CD4-positive, alpha-beta T cell treated with Interleukin-10 for 1 hour (primary cell): ENCODE measurements around the gene SENP1.

Experiments
- DNase-seq: peaks from one replicate; pipeline ENCODE4 v3.0.0-alpha.2; 2020

SENP1 gene

DNA sequence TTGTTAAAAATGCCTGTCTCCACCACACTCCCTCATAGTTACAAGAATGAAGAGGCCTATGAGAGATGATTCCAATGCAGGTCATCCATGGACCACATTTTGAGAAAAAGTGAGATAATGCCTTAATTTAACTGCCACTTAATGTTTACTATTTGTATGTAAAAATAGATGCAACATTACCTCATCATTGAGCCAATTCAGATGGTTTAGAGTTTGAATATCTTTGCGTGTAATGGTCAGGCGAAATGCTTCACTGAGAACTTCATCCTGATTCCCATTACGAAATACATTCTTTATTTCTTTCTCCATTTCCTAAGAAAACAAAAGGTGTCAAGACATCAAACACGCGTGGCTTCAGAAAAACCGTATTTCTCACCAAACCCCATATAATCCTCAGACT is 42.3 kb downstream of the SENP1 start:
- DNase-seq, result no peak

DNA sequence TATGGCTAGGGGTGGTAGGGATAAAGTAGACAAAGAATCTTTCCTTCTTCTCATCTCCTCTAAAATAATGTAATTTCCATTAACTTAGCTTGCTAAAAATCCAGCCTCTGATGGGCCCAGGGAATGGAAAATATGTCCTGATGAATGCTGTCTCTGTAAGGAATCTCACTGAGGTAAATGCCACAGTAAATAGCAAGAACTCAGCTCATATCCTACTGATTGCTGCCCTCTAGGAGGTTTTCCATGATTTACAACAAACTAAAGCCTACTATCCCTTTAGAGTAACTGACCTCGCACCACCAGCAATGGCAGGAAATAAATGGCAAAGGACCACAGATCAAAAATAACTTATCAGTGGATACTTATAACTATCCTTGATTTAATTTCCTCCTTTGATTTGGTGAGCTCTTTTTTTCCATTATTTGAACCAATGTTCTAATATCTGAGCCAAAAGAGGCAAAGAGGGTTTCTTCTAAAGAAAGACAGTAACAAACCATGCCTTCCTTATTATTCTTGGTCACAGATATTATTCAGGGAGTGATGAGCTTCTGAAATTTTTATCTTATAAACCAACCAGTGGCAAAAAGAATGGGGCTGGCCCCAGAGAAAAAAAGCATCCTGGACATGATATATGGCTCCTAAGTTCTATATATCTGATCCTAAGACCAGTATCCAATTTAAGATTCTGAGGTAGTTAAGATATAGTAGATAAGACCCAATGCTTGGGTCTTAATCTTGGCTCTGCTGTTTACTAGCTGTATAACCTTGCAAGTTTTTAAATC is 43.8 kb downstream of the SENP1 start:
- DNase-seq, result no peak

- no peak for DNase-seq
Measured at GRCh38 chr12:48060474-48060873, 45.4 kb downstream of the SENP1 start.

GRCh38 chr12:48058771-48059170 is 47.1 kb downstream of the SENP1 start:
- DNase-seq, result no peak

- no peak for DNase-seq
Measured at GRCh38 chr12:48054955-48055821, 50.7 kb downstream of the SENP1 start.

- DNase-seq, result no peak
Measured at GRCh38 chr12:48053883-48054282, 52.0 kb downstream of the SENP1 start.

DNA sequence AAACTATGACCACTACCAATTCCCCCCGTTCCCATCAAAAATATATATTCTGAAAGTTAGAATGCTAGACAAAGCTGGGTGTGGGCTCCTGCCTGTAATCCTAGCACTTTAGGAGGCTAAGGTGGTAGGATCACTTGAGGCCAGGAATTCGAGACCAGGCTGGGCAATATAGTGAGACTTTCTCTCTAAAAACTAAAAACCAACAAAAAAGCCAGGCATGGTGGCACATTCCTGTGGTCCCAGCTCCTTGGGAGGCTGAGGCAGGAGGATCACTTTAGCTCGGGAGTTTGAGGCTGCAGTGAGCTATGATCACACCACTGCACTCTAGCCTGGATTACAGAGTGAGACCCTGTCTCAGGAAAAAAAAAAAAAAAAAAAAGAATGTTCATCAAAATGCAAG is 52.8 kb downstream of the SENP1 start:
- no peak for DNase-seq

DNA sequence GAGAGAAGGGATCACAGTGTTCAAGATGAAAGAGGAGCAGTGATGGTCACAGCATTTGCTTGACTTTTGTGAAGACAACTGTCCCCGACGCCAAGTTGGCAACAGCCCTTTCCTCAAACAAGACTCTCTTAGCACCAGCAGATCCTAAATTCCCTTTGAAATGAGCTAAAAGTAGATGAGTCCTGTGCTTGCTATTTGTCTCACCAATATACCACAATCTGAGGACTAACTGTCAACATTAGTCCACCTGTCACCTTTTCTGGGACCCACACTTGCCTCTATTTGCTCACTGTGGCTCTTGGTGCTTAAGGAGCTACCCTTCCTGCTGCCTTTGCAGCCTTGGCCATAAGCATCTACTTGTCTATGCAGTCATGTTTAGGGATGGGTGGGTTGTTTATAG is 54.2 kb downstream of the SENP1 start:
- no peak for DNase-seq

DNA sequence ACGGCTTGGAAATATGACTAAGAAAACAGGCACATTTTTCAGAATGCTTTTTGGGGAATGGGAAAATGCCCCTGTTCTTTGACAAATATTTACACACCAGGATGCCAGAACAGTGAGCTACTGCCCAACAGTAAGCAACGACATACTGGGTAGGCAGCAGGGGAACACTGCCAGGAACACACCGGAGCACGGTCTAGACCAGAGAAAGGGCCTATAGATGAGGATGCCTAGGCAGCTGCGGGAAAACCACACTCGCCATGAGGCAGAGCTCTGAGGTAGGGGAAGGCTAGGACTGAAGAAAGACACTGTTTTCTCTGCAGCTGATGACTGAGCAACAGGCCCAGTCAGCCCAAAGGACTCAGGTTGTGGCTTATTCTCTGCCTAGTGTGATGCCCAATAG is 55.7 kb downstream of the SENP1 start:
- no peak for DNase-seq

DNA sequence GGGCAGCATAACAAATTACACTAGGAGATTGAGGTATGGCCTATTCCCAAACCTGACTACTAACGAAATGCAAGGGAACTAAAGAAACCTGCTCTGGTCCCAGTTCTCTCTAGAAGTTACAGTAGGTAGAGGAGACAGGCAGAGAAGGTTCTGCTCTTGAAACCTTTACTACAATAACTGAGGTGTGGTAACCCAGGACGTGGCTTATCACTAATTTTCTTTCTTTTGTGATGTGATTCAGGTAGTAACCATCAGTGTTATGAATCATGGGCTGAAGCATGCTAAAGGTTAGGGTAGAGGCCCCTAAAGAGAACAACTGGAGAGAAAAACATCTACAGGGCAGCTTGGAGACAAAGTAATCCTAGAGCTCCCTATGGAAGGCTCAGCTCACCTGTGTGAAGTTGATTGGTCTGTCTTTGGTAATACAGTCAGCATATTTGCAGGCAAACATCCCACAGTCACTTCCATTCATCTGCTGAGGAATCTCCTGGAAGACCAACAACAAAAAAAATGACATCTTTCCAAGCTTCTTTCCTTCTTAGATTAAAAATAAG is 59.8 kb downstream of the SENP1 start:
- DNase-seq, result no peak

- no peak for DNase-seq
Measured at GRCh38 chr12:48045061-48045846, 60.6 kb downstream of the SENP1 start.

DNA sequence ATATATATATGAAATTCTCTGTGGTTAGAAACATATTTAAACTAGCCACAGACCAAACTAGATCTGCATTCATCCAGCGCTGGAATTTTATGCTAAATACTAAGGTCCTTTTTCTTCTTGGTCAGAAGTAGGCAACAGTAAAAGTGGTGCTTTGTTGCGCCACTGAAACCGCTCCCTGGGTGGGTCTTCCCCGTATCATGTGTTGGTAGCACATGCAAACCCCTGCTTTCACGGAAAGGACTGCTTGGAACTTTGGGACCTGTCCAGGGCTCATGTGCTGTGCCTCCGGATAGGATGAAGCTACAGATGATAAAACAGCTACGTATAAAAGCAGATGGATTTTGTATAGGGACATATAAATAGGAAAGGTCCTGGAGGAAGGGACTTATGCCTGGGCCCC is 61.5 kb downstream of the SENP1 start:
- no peak for DNase-seq

DNA sequence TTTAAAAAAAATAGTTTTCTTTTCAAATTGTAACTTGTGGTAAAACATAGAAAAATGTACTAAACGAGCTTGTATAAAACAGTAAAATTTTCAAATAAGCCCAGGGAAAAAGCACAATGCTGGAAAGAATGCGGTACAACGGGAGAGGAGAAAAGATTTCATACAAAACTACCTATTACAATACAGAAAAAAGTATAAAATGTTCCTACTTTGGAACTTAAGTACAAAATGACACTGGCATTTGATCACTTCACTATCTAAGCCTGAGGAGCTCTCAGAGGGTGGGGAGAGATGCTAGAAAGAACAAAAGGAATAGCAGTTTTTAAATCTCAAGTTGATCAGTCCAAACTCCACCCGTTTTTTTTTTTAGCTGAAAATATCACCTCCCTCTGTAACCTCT is 62.1 kb downstream of the SENP1 start:
- no peak for DNase-seq

DNA sequence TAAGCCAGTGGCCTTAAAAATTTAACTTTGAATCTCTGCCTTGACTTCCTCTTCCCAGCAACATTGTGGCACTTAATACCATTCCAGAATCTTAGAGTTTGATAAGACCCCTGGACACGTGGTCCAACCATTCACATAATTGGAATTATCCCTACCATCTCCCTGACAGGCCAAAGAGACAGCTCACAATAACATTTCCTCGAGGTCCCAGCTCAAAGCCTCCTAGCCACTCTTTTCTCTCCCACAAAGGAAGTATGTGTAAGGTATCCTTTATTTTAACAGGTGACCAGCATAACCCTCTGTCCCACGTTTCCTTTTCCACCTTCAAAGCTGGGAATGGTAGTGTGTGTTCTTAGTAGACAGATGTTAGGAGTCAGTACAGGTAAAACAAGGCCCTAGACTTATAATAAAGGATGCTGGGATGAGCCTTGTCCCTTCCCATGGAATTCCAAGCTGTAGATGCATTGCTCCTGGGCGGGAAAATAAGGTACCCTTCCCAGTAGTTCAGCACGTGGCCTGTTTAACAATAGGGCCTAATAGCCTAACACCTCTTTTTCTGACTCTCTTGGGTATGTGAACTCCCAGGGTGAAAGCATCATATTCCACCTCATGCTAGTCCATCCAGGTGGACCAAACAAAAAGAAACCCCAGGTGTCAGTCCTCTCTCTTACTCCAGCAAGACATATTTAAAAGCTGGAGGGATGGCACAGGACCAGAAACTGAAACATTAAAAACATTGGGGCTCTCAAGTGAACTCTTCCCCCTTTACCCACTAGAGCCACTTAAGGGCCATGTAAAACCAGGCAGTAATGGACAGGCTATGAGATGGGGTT is 64.1 kb downstream of the SENP1 start:
- DNase-seq, result no peak

DNA sequence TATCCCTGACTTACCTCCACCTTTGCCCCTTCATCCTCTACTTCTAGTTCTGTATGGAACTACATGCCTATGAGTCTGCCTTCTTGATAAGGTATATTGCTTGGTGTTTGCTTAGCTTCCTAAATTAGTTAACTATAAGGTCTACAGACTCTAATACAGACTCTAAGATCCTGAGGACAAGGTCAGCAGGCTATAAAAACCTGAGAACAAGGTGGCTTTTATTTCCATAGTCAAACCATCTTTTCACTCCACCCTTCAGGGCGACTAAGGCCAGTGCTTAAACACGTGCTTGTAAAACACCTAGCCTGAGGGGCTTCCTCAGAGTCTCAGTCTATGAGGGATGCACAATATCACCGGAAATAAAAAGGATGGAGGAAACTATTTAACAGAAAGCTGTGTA is 65.5 kb downstream of the SENP1 start:
- DNase-seq, result no peak

DNA sequence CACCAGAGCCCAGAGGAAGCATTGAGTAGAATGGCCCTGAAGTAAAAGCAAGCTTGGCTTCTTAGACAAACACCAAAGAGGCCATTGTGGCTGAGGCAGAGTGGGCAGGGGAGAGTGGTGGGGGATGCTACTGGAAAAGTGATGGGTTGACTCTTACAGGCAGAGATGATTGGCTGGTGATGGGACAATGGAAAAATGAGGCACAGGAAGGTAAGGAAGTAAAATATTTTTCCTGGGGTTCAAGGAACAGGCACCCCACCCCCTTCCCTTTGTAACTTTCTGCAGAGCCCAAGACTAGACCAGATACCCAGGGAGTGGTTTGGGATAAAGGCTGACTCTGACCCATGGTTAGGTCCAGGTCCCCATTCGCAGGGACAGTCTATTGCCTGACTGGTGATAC is 66.7 kb downstream of the SENP1 start:
- no peak for DNase-seq

GRCh38 chr12:48038085-48038484 is 67.8 kb downstream of the SENP1 start:
- DNase-seq, result no peak

GRCh38 chr12:48037267-48037915 is 68.5 kb downstream of the SENP1 start:
- DNase-seq, result no peak

- DNase-seq, result no peak
Measured at GRCh38 chr12:48036818-48037217, 69.1 kb downstream of the SENP1 start.

- DNase-seq, result no peak
Measured at GRCh38 chr12:48034835-48035805, 70.8 kb downstream of the SENP1 start.
